ENCODE results near the gene SMARCA2. TPM values are rescaled to one million over a fixed set of nuclear protein-coding genes. Genes with fewer than 3 reads are reported as not detected.

The SMARCA2 gene
- total RNA-seq, 1 donor from 2014 or later, result 98.0 TPM

DNA sequence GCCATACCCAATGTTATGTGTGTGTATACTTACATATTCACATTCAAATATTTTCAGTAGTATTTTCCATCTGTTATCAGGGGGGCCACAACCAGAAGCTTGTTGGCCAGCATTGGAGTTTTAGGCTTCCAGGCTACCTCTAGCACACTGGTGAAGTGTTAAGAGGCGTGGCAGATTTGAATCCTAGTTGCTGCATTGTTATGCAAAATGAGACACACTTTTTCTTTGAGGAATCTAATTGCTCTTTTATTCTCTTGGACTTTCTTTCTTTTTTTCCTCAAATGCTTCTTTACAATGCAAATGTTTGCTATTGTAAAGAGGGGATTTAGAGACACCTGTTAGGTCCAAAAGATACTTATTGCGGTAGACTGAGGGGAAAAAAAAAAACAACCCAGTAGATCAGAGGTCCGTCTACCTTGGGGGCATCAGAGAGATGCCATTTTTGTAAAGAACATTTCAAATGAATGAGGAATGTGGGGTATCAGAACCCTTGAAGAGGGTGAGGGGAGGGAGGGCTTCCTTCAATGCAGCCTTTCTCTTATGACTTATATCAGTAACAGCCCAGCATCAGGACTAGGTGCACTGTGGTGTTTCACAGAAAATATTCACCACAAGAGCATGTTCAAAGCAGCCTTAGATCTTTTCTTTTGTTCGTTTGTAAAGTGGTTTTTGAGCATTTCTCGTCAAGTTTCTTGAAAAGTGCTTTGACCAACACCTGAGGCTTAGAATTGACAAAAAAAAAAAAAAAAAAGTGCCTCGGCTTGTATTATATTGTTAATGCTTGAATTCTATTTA, 3.8 kb downstream of the SMARCA2 start:
- Histone ChIP-seq H3K27me3 (ENCODE audit: low read depth) (no peaks in the 10 kb centered on the region), H3K4me1 (peaks cover 94% of the 10 kb centered on the region), H3K4me3 (peak overlapping the region; percentile 97), H3K27ac (replicated peaks) (peak overlapping the region; percentile 97), H3K36me3 (no peaks in the 10 kb centered on the region), H3K9me3 (replicated peaks) (no peaks in the 10 kb centered on the region)
- TF ChIP-seq CTCF (IDR thresholded peaks at IDR 0.05; ENCODE audit: borderline replicate concordance), result no peak
- no peak for DNase-seq
- intact Hi-C loops (cut with micrococcal nuclease), result no loop called here

DNA sequence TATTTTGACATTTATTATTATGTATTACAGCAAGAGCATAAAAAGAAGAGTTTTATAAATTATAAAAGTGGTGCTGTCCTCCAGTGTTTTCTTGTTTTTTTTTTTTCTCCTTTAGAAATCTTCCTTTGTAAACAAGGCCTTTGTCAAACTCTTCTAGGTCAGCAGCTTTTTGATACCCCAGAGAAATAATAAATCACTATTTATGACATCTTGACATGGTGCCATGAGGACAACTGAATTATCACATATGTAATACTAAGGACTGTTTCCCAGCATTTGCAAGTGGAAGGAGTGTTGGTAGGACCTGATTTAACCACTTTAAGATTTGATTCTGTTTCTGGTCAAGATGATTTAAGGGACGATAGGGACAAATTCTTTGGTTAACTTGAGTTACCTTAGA, 4.6 kb downstream of the SMARCA2 start:
- H3K9me3 ChIP-seq (replicated peaks), result no peaks in the 10 kb centered on the region
- intact Hi-C loops (cut with micrococcal nuclease), result no loop called here
- no peak for DNase-seq
- H3K36me3 ChIP-seq, result no peaks in the 10 kb centered on the region
- H3K27ac ChIP-seq (replicated peaks), result peak overlapping the region; percentile 97
- H3K4me3 ChIP-seq, result peak overlapping the region; percentile 97
- H3K4me1 ChIP-seq, result peaks cover 94% of the 10 kb centered on the region
- no peaks in the 10 kb centered on the region for H3K27me3 ChIP-seq (ENCODE audit: low read depth)
- no peak for TF ChIP-seq CTCF (IDR thresholded peaks at IDR 0.05; ENCODE audit: borderline replicate concordance)

GRCh38 chr9:2021731-2022130, 6.6 kb downstream of the SMARCA2 start:
- DNase-seq, result no peak
- H3K27ac ChIP-seq (replicated peaks), result peak overlapping the region; percentile 70
- H3K36me3 ChIP-seq, result no peaks in the 10 kb centered on the region
- H3K4me1 ChIP-seq, result peaks cover 100% of the 10 kb centered on the region
- H3K9me3 ChIP-seq (replicated peaks), result no peaks in the 10 kb centered on the region
- TF ChIP-seq CTCF (IDR thresholded peaks at IDR 0.05; ENCODE audit: borderline replicate concordance), result no peak
- intact Hi-C loops (cut with micrococcal nuclease), result no loop called here
- no peaks in the 10 kb centered on the region for H3K27me3 ChIP-seq (ENCODE audit: low read depth)
- no peak overlapping the region for H3K4me3 ChIP-seq

DNA sequence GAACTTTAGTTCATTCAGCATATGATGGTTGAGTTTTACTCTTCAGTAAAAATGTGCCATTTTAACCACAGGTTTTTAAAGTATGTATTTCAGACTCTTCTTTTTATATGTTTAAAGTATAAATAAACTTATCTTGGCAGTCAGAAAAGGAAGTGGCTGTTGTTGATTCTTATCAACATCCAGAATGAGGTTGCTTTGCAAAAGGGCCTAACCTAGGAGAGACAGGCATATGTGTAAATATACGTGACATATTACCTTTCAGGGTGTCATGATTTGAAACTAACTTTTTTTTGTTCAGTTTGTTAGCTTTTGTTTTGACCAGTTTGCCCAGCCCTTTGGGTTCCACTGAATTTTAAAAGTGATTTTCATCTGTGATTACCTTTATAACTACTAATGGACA, 7.4 kb downstream of the SMARCA2 start:
- H3K9me3 ChIP-seq (replicated peaks), result no peaks in the 10 kb centered on the region
- peaks cover 100% of the 10 kb centered on the region for H3K4me1 ChIP-seq
- no peaks in the 10 kb centered on the region for H3K36me3 ChIP-seq
- DNase-seq, result no peak
- intact Hi-C loops (cut with micrococcal nuclease), result no loop called here
- H3K4me3 ChIP-seq, result peak overlapping the region; percentile 5
- peak overlapping the region; percentile 70 for H3K27ac ChIP-seq (replicated peaks)
- TF ChIP-seq CTCF (IDR thresholded peaks at IDR 0.05; ENCODE audit: borderline replicate concordance), result no peak
- H3K27me3 ChIP-seq (ENCODE audit: low read depth), result no peaks in the 10 kb centered on the region

DNA sequence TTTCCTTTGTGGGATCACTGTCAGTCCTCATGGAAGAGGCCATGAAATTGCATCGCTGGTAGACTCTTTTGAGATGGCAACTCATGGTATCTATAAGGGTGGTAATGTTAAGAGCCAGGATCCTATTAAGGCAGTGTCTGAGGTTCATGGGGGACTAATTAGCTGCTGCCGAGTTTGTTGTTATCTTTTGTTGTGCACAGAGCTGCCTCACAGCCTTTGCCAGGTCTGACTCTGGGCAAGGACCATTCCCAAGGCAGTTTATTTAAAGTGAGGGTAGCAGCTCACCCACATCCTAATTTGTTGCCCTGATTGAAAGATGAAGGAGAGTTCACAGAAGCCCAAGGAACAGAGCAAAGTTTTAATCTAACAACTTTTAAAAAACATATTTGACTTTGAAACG, 7.9 kb downstream of the SMARCA2 start:
- Histone ChIP-seq H3K4me3 (peak overlapping the region; percentile 5), H3K27ac (replicated peaks) (peak overlapping the region; percentile 70), H3K27me3 (ENCODE audit: low read depth) (no peaks in the 10 kb centered on the region), H3K9me3 (replicated peaks) (no peaks in the 10 kb centered on the region), H3K4me1 (peaks cover 100% of the 10 kb centered on the region), H3K36me3 (no peaks in the 10 kb centered on the region)
- no peak for TF ChIP-seq CTCF (IDR thresholded peaks at IDR 0.05; ENCODE audit: borderline replicate concordance)
- no peak for DNase-seq
- intact Hi-C loops (cut with micrococcal nuclease), result no loop called here

Data from left ventricle myocardium inferior (tissue), 1 donor.